ENCODE data around the gene MVP. TPM values are rescaled to one million over a fixed set of nuclear protein-coding genes. Genes with fewer than 3 reads are reported as not detected.

The MVP gene
- total and polyA plus RNA-seq, 3 donors from 2014 or later: 119 to 224 (median 147) TPM

- WGBS, 2 donors: 0 to 1% methylated on average over 2 to 91 of the region's 103 CpGs
- TF ChIP-seq POLR2A (IDR thresholded peaks at IDR 0.05): peak; percentile 25
- TF ChIP-seq CTCF (IDR thresholded peaks at IDR 0.05): peak in 2 of 3 experiments; percentile 7 to 16
- Histone ChIP-seq H3K9me3 (no peaks in the 10 kb centered on the region), H3K4me1 (peaks cover 39% of the 10 kb centered on the region), H3K27me3 (no peaks in the 10 kb centered on the region), H3K36me3 (ENCODE audit: low read depth, missing control alignments) (no peaks in the 10 kb centered on the region), H3K4me3 (peak overlapping the region; percentile 66 to 89), H3K27ac (peak overlapping the region; percentile 93 to 94)
- intact Hi-C loops (cut with DNase I; ENCODE audit: low total_unique reads): no loop called here
- DNase-seq: peak; percentile 99
Observed at GRCh38 chr16:29805232-29806098, 14.8 kb upstream of the MVP start.

DNA sequence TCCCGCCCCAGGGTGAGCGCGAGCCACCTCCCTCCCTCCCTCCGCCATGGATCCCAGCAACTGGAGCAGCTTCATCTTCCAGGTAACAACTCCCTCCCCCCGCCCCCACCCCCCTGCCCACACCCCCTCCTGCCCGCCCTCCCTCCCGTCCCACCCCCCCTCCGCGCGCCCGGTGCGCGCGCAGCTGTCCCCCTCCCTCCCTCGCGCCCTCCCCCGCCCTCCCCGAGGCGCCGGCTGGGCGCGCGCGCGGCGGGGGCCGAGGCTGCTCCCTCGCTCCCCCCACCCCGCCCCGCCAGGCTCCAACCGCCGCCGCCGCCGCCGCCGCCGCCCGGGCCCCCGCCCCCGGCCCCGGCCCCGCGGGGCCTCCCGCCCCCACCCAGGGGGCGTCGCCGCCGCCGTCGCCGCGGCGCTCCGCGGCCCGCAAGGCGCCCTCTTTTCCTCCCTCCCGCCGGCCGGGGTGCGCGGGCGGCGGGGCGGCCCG is 14.1 kb upstream of the MVP start, which contains the start of gene MAZ:
Gene MAZ, plus strand, starts transcription at position 431 of the 481 bp plus-strand sequence. CDS start 173 bp downstream, outside the sequence.
- DNase-seq: no peak
- peak within 1 kb of the TSS; percentile 66 to 89 for H3K4me3 ChIP-seq
- no peaks in the 10 kb centered on the region for H3K27me3 ChIP-seq
- TF ChIP-seq CTCF (IDR thresholded peaks at IDR 0.05) (no peak), POLR2A (IDR thresholded peaks at IDR 0.05) (no peak)
- H3K36me3 ChIP-seq (ENCODE audit: low read depth, missing control alignments): no peaks in the 10 kb centered on the region
- peaks cover 46% of the 10 kb centered on the region for H3K4me1 ChIP-seq
- 0% methylated on average over 8 of the region's 67 CpGs; no CpG with 5 or more reads in 1 of the 2 donors for WGBS, 2 donors
- H3K27ac ChIP-seq: peak within 1 kb of the TSS; percentile 94 to 96
- intact Hi-C loops (cut with DNase I; ENCODE audit: low total_unique reads): no loop called here
- no peaks in the 10 kb centered on the region for H3K9me3 ChIP-seq

DNA sequence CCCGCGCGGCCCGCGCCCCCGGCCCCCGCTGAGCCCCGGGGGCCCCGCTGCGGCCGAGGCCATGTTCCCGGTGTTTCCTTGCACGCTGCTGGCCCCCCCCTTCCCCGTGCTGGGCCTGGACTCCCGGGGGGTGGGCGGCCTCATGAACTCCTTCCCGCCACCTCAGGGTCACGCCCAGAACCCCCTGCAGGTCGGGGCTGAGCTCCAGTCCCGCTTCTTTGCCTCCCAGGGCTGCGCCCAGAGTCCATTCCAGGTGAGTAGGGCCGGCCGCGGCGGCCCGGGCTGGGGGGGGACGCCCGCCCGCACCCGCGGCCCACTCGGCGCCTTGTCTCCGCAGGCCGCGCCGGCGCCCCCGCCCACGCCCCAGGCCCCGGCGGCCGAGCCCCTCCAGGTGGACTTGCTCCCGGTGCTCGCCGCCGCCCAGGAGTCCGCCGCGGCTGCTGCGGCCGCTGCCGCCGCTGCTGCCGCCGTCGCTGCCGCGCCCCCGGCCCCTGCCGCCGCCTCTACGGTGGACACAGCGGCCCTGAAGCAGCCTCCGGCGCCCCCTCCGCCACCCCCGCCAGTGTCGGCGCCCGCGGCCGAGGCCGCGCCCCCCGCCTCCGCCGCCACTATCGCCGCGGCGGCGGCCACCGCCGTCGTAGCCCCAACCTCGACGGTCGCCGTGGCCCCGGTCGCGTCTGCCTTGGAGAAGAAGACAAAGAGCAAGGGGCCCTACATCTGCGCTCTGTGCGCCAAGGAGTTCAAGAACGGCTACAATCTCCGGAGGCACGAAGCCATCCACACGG is 13.4 kb upstream of the MVP start:
- intact Hi-C loops (cut with DNase I; ENCODE audit: low total_unique reads): no loop called here
- TF ChIP-seq CTCF (IDR thresholded peaks at IDR 0.05): no peak
- TF ChIP-seq POLR2A (IDR thresholded peaks at IDR 0.05): no peak
- peak overlapping the region; percentile 92 to 96 for H3K27ac ChIP-seq
- no peaks in the 10 kb centered on the region for H3K36me3 ChIP-seq (ENCODE audit: low read depth, missing control alignments)
- 0 to 1% methylated on average over 1 to 52 of the region's 99 CpGs for WGBS, 2 donors
- peak; percentile 54 for DNase-seq
- H3K4me1 ChIP-seq: peaks cover 51% of the 10 kb centered on the region
- H3K27me3 ChIP-seq: no peaks in the 10 kb centered on the region
- H3K9me3 ChIP-seq: no peaks in the 10 kb centered on the region
- H3K4me3 ChIP-seq: peak overlapping the region; percentile 58 to 71

DNA sequence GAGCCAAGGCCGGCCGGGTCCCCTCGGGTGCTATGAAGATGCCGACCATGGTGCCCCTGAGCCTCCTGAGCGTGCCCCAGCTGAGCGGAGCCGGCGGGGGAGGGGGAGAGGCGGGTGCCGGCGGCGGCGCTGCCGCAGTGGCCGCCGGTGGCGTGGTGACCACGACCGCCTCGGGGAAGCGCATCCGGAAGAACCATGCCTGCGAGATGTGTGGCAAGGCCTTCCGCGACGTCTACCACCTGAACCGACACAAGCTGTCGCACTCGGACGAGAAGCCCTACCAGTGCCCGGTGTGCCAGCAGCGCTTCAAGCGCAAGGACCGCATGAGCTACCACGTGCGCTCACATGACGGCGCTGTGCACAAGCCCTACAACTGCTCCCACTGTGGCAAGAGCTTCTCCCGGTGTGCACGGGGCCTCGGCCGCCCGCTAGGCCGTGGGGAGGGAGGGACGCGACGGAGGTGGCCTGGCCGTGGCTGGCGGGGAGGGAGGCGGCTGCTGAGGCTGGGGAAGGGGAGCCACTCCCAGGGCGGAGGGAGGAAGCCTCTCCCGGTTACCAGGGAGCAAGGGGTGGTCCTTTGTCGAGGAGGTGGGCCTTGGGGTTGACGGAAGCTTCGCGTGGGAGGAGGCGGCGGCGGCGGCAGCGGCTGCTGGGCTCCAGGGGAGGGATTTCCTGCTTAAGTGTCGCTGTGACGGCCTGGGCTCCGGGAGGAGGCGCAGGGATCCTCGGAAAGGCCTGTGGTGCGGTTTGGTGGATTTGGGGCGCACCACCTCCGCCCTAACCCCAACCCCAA is 12.6 kb upstream of the MVP start:
- peaks cover 59% of the 10 kb centered on the region for H3K4me1 ChIP-seq
- H3K4me3 ChIP-seq: peak overlapping the region; percentile 58 to 71
- DNase-seq: peak; percentile 92
- TF ChIP-seq POLR2A (IDR thresholded peaks at IDR 0.05) (no peak), CTCF (IDR thresholded peaks at IDR 0.05) (peak in 2 of 3 experiments; percentile 18 to 31)
- H3K9me3 ChIP-seq: no peaks in the 10 kb centered on the region
- peak overlapping the region; percentile 92 to 96 for H3K27ac ChIP-seq
- WGBS, 2 donors: 0 to 2% methylated on average over 15 to 66 of the region's 69 CpGs
- H3K27me3 ChIP-seq: no peaks in the 10 kb centered on the region
- H3K36me3 ChIP-seq (ENCODE audit: low read depth, missing control alignments): no peaks in the 10 kb centered on the region
- intact Hi-C loops (cut with DNase I; ENCODE audit: low total_unique reads): no loop called here
